Heart left ventricle (tissue), 16 donors: ENCODE data around the gene SPOCK1. TPM values are rescaled to one million over a fixed set of nuclear protein-coding genes. Genes with fewer than 3 reads are reported as not detected.

ENCODE experiments used
- ATAC-seq, 4 donors: fragments of 200-7000 bp; cut with Tn5 transposase; one replicate each; pipeline ENCODE4 v1.9.1; 2020 to 2022; ENCODE audit warnings: moderate library complexity in 4 of 4, mild to moderate bottlenecking in 3 of 4, moderate number of reproducible peaks in 1 of 4
- DNase-seq, 5 donors: peaks; one replicate each; pipeline ENCODE4 v3.0.0-alpha.2; 2020
- H3K27ac ChIP-seq, 12 donors: fragments of 200-600 bp; sonication (generic) in 4 of 12; one replicate each; pipeline versions ENCODE4 v1.5.0 to v1.8.0; 2016 to 2022; ENCODE audit warnings: mild to moderate bottlenecking in 2 of 12
- H3K27me3 ChIP-seq, 9 donors: fragments of 200-600 bp; sonication (generic) in 2 of 9; one replicate each; pipeline versions ENCODE4 v1.5.1 to v1.8.0; 2016 to 2022; ENCODE audit warnings: mild to moderate bottlenecking in 3 of 9
- H3K36me3 ChIP-seq, 9 donors: fragments of 200-600 bp; sonication (generic) in 2 of 9; one replicate each; pipeline versions ENCODE4 v1.5.0 to v1.8.0; 2018 to 2022; ENCODE audit warnings: mild to moderate bottlenecking in 2 of 9
- H3K4me1 ChIP-seq, 12 donors: fragments of 200-600 bp; sonication (generic) in 4 of 12; one replicate each; pipeline versions ENCODE4 v1.5.0 to v1.8.0; 2016 to 2022; ENCODE audit warnings: mild to moderate bottlenecking in 3 of 12
- H3K4me3 ChIP-seq, 12 donors: fragments of 200-600 bp; sonication (generic) in 4 of 12; one replicate each; pipeline versions ENCODE4 v1.5.0 to v1.8.0; 2017 to 2022; ENCODE audit warnings: mild to moderate bottlenecking in 9 of 12, moderate library complexity in 4 of 12
- H3K9me3 ChIP-seq, 12 donors: fragments of 200-600 bp; sonication (generic) in 4 of 12; one replicate each; pipeline versions ENCODE4 v1.5.0 to v1.8.0; 2016 to 2022; ENCODE audit warnings: mild to moderate bottlenecking in 1 of 12
- CTCF ChIP-seq, 12 donors: fragments of 200-600 bp; sonication (generic) in 4 of 12; IDR thresholded peaks; one replicate each; pipeline versions ENCODE4 v1.5.0 to v1.8.0; 2018 to 2022; ENCODE audit warnings: antibody characterized with exemption in 12 of 12, mild to moderate bottlenecking in 5 of 12
- POLR2A ChIP-seq, 2 donors: fragments of 450-650 bp; IDR thresholded peaks; one replicate each; pipeline ENCODE4 v1.6.1; 2017; ENCODE audit warnings: antibody characterized with exemption in 2 of 2, mild to moderate bottlenecking in 2 of 2, moderate library complexity in 2 of 2
- WGBS, 4 donors: extraction: QIAGEN DNeasy Blood & Tissue Kit in 2 of 4; methylation state at CpG; one replicate each; pipeline versions ENCODE4 v1.1.5 to v1.1.7; 2013 to 2018; 5-methylcytosine and 5-hydroxymethylcytosine counted together
- intact Hi-C, 10 donors: fragments of 100-400 bp; cut with DNase I; formaldehyde crosslinking; loops; one replicate each; pipeline versions ENCODE4 v1.11.1 to v1.14.2; 2022
- polyA plus RNA-seq, 2 donors: library from polyadenylated mRNA; stranded (reverse); fragments of 200-250 nt; gene quantifications; one replicate each; pipeline ENCODE4 v1.2.3, GENCODE V29; 2013
- total RNA-seq, 9 donors: library from RNA; depleted of rRNA in 2 of 9; stranded (reverse); fragments of >200 nt in 2 of 9; fragmentation: NEBNext Ultra II Directional in 3 of 9; extraction: Animal tissue kit (Norgen Biotek cat#: 25700) in 3 of 9; gene quantifications; one replicate each; pipeline versions ENCODE4 v1.1.0 to v1.2.4, GENCODE V29; 2016 to 2023
- donor health status: ischemic (EF 13 %, LVEDD 7.1; RV severe dilation, severe dysfunction).
- donor health status: healthy with polysubstance abuse.
- donor health status: DM: no; HTN: yes; CAD: no.
- donor health status: DM: no; HTN: no; CAD: no.
- donor health status: ischemic (EF 25% LVEDD 6.9; RV normal size, moderate dysfunction).
- donor health status: ischemic (EF 25% LVEDD 5.7; RV mildly dilated, moderate dysfunction).
- donor health status: healthy.
- donor health status: DM: yes; HTN: yes; CAD: no.
- donor health status: ischemic (EF 35%, LVEDD 5.7; RV mildly dilated, moderate dysfunction).
- donor health status: nonischemic (EF 11% LVEDD 7.7; RV severe dilation, severe dysfunction).
- donor health status: DM: yes; HTN: yes; CAD: no.
- donor health status: PGD.
- donor health status: ischemic (EF 29% LVEDD 5.4; RV normal size, mild dysfunction).
- donor health status: nonischemic (EF 23%, LVEDD 6.1; RV moderate dilation, normal function).

SPOCK1 gene
- total and polyA plus RNA-seq, 11 donors: 7.8 to 51.2 (median 19.9) TPM

- Histone ChIP-seq H3K4me3 (no peak overlapping the region), H3K4me1 (no peaks in the 10 kb centered on the region), H3K9me3 (no peaks in the 10 kb centered on the region), H3K36me3 (no peaks in the 10 kb centered on the region), H3K27ac (no peak overlapping the region), H3K27me3 (peaks cover 0 to 3% (median 0%) of the 10 kb centered on the region in 9 donors)
- intact Hi-C loops: no loop called here
- 50 to 63% (median 57%) methylated on average over 3 of the region's 3 CpGs for WGBS, 4 donors
- DNase-seq (no peak), ATAC-seq (no peak)
- TF ChIP-seq POLR2A (IDR thresholded peaks at IDR 0.05) (no peak), CTCF (IDR thresholded peaks at IDR 0.05) (no peak)
These were observed 132.6 kb downstream of the SPOCK1 start for GRCh38 chr5:137366526-137366925.

- no peaks in the 10 kb centered on the region for H3K9me3 ChIP-seq
- H3K4me1 ChIP-seq: no peaks in the 10 kb centered on the region
- H3K4me3 ChIP-seq: no peak overlapping the region
- no peak for DNase-seq
- intact Hi-C loops: no loop called here
- no peak for ATAC-seq
- H3K27ac ChIP-seq: no peak overlapping the region
- TF ChIP-seq CTCF (IDR thresholded peaks at IDR 0.05): no peak
- no peak for TF ChIP-seq POLR2A (IDR thresholded peaks at IDR 0.05)
- 64 to 81% (median 71%) methylated on average over 3 of the region's 3 CpGs for WGBS, 4 donors
- peaks cover 0 to 4% (median 0%) of the 10 kb centered on the region in 9 donors for H3K27me3 ChIP-seq
- H3K36me3 ChIP-seq: no peaks in the 10 kb centered on the region
These were observed 133.8 kb downstream of the SPOCK1 start for GRCh38 chr5:137365126-137365865.

GRCh38 chr5:137361280-137361679 is 137.8 kb downstream of the SPOCK1 start:
- no peak overlapping the region for H3K27ac ChIP-seq
- intact Hi-C loops: no loop called here
- DNase-seq (no peak), ATAC-seq (no peak)
- H3K27me3 ChIP-seq: peaks cover 0 to 4% (median 0%) of the 10 kb centered on the region in 9 donors
- no peaks in the 10 kb centered on the region for H3K4me1 ChIP-seq
- no peaks in the 10 kb centered on the region for H3K36me3 ChIP-seq
- H3K9me3 ChIP-seq: no peaks in the 10 kb centered on the region
- WGBS, 4 donors: 49 to 57% (median 51%) methylated on average over 2 of the region's 2 CpGs
- no peak for TF ChIP-seq POLR2A (IDR thresholded peaks at IDR 0.05)
- TF ChIP-seq CTCF (IDR thresholded peaks at IDR 0.05): no peak
- H3K4me3 ChIP-seq: no peak overlapping the region

GRCh38 chr5:137360607-137361006 is 138.5 kb downstream of the SPOCK1 start:
- Histone ChIP-seq H3K9me3 (no peaks in the 10 kb centered on the region), H3K4me3 (no peak overlapping the region), H3K27ac (no peak overlapping the region), H3K27me3 (peaks cover 0 to 4% (median 0%) of the 10 kb centered on the region in 9 donors), H3K4me1 (no peaks in the 10 kb centered on the region), H3K36me3 (no peaks in the 10 kb centered on the region)
- TF ChIP-seq CTCF (IDR thresholded peaks at IDR 0.05) (no peak), POLR2A (IDR thresholded peaks at IDR 0.05) (no peak)
- intact Hi-C loops: no loop called here
- DNase-seq (no peak), ATAC-seq (no peak)
